ENCODE results near the gene ALX1.

ALX1 gene

GRCh38 chr12:85280165-85280983 lies at the start of gene ALX1:
TSS of gene ALX1 (plus strand) at chr12:85280220. CDS start at chr12:85280262, 42 bp downstream.
- DNase-seq = no peak

DNA sequence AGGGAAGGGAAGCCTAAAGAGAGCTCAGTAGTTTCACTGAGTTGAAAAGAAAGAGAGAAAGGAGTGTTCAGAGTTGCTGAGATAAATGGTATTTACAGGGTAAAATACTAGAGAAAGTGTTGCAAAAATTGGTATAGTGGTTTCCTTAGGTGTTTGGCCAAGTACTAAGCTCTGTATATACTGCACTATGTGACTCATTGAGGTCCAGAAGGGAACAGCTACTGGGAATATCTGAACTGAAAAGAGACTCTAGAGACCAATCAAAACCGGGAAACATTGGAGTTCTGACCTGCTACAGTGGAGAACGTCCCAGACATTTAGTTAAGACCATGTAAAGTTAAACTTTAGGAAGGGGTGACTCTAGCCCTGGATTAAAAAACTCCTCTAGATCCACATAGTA lies 42.7 kb upstream of the ALX1 start:
- DNase-seq = no peak

- DNase-seq = no peak
These were observed 35.5 kb upstream of the ALX1 start for GRCh38 chr12:85244561-85244960.

DNA sequence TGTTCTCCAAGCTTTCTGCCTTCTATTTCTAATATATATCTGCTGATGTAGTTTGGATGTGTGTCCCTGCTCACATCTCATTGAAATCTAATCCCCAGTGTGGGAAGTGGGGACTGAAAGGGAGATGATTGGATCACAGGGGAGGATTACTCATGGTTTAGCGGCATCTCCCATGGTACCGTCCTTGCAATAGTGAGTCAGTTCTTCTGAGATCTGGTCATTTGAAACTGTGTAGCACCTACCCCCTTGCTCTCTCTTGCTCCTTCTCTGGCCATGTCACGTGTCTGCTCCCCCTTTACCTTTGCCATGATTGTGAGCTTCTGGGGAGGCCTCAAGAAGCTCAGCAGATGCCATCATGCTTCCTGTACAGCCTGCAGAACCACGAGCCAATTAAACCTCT lies 26.2 kb upstream of the ALX1 start:
- DNase-seq = no peak

DNA sequence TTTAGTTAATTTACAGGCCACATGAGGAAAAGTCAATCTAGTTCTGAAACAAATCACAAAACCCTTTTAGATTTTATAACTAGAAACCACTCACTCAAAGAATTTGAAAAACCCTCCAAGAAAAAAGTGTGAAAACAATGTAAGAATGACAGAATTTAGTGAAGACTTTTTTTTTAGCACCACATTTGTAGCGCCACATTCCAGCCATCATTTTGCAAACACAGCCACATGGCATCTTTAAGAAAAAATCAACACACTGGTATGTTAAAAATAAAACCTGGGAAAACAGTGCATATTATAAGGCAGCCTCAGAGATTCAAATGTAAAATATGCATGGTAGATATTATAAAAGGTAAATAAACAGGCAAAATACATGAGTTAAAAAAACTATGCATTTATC lies 22.3 kb upstream of the ALX1 start:
- DNase-seq = no peak

DNA sequence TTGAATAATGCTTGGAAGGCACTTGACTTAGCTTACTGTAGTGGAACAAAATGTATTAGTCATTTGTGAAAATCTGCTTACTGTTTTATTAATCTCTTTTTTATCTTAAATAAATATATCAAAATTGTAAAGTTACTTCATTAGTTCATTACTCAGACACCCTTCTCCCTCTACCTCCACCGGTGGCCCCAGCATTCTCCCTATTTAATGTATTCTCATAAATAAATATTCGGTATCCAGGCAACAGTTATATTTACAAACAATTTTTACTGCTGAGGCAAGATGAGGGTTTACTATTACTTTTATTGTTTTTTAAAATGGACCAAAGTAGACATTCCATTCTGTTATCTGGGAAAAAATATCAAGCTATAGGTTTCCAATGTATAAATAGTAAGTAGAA lies 19.6 kb upstream of the ALX1 start:
- no peak for DNase-seq

DNA sequence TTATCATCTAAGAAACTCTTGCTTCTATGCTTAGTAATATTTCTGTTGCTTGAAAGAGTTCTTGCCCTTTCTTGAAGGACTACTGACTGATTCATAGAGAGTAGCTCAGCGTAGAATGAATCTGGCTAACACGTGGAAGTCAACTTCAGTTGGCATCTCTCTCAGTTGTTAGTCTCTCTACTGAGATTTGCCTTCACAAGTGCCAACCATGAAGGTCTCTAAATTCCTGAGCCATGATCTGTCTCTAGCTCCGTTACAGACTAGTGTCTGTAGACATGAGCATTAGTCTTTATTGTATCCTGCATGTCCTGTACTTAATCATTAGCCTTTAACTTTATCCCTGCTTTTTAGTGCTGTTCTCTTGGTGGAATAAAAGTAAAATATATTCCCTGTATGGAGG lies 19.1 kb upstream of the ALX1 start:
- DNase-seq = no peak

- no peak for DNase-seq
These were observed 13.7 kb upstream of the ALX1 start for GRCh38 chr12:85266356-85266755.

DNA sequence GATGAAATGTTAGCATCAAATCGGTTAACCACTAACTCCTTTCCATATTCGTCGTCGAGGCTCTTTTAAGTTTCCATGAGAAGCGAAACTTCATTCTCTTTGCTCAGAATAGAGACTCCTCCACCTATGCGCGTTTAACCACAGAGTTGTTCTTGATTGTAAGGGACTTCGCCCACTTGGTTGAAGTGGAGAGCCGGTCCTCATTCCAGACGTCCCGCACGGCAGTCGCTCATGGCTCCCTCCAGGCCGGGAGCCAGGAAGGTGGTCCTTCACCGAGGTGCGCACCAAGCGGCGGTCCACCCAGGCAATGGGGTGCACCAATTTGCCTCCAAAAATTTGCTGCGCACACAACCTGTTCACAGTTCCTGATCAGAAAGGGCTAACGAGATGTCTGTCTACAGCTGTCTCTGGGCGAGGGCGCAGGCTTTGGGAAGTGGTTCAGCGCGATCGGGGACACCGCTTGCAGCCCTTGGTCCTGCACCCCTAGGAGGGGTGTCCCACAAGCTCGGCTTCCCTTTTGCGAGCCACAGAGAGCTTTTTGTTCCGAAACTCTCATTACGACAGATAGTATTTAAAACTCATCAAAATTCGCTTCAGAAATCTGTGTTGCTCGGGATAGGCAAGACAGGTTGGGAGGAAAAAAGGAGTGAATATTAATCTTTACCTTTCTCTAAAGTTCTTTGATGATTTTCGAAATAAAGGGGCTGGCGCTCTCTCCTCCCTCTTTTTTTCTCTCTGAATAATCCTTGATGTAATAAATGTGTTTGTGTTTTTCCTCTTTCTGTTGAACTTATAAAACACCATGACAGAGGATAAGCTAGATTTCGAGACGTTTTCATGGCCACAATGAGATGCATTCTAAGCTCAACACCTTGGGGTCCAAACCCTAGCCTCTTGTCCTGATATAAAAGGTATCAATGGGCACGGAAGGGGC lies 6.4 kb upstream of the ALX1 start:
- DNase-seq = no peak

DNA sequence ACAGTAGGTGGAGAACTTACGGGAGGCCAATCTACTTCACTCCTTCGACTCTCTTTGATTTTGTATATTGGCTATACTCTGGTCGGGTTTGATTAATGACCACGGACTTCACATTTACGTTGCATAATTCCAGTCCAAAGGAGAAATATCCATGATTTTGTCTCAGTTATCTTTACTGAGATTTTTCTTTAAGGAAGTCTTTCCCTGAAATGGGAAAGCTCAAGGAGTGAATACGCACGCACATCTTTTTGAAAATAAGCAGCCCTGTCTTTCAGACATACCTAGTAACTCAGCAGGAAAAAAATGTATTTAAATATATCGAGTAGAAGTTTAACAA lies 5.7 kb upstream of the ALX1 start:
- DNase-seq = no peak

- no peak for DNase-seq
These were observed 4.6 kb upstream of the ALX1 start for GRCh38 chr12:85275374-85275773.

- DNase-seq = no peak
These were observed 2.8 kb upstream of the ALX1 start for GRCh38 chr12:85277191-85277590.

GRCh38 chr12:85277900-85278597 lies 2.0 kb upstream of the ALX1 start:
- no peak for DNase-seq

DNA sequence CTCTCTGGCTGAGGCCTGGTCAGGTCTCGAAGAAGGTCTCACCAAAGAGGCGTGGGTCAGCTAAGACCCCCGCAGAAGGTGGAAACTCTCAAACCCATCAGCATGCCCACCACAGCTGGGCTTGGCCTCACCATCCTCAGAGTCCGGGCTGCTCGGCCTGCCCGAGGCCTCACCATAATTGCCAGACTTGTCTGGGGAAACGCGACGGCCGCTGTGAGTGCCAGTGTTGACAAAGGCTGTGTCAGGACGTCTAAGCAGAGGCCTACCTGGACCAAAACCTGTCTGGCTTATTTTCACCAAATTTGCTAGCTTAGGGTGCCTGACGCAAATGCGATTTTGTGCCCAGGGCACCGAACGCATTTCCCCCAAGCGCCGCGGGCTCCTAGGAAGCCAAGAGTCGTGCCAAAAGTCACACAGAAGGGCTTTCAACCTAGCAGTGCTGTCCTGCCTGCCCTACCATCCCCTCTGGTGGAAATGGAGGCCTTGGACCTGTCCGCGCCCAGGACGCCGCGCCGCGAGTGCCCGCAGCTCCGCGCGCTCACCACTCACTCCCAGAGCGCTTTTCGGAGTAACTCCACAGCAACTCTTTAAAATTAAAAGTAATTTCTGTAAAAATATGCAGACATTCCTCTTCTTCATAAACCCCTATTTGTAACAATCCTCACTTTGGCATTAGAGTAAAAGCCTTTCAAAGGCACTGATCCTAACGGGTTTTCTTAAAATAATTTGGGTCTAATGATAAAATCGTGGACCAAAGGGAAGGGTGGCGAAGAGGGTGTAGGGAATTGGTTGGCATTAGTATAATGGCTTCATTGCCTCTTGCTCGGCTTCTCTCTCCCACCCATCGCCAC lies 1.2 kb upstream of the ALX1 start:
- no peak for DNase-seq

GRCh38 chr12:85279449-85280164 lies 413 bp upstream of the ALX1 start:
- no peak for DNase-seq

- DNase-seq = no peak
These were observed 1.1 kb downstream of the ALX1 start for GRCh38 chr12:85280984-85281630.

DNA sequence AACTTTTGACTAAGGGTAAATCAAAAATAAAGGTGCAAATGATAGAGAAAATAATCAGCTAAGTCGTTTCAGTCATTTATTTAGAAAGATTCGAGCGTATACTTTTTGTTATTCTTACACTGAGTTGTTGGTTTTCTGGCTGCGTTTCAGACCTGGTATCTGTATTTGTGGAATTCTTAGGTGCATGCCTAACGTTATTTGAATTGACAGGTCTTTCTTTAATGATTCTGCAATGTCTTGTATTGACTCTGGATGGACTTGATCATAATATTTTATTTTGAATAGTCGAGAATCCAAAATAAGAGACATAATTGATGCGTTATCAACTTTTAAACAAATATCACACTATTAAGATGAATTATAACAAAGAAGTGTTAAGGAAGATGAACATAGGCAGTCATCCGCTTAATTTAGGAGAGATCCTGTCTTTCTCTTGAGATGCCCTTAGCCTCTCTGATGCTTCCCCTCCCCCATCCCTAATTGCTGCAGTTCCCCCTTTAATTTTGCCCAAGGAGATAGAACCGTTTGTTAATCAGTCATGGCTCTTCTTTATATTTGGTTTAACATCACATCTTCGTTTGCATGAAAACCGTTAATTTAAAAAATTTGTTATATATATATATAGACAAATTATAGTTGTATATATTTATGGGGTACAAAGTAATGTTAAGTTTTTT lies 1.8 kb downstream of the ALX1 start:
- no peak for DNase-seq

- no peak for DNase-seq
These were observed 3.5 kb downstream of the ALX1 start for GRCh38 chr12:85283560-85283959.

DNA sequence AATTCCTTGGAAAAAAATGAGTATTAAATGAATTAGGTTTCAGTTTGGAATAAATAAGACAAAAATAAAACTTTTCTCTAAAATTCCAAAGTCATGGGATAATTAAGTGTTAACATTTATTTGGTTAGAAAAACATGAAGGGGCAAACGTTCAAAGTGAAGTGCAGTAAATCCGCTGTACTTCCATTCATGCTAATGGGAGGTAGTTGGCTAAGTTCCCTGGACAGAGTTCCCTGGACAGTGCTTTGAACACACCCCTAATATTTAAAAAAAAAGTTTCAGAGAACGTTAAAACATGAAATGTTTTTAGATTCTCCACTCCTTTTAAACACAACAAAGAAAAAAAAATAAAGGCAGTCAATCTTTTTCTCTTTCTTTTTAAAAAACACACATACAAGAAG lies 16.3 kb downstream of the ALX1 start:
- no peak for DNase-seq

- no peak for DNase-seq
These were observed 19.0 kb downstream of the ALX1 start for GRCh38 chr12:85299053-85299452.

DNA sequence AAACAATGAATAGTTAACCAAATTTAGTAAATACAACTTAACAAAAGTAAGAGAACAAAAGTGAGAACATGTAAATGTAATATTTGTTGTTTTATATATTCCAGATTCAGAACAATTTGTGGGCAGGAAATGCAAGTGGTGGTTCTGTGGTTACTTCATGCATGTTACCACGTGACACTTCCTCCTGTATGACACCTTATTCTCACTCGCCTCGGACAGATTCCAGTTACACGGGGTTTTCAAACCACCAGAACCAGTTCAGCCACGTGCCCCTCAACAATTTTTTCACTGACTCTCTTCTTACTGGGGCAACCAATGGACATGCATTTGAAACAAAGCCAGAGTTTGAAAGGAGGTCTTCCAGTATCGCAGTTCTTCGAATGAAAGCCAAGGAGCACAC lies 21.0 kb downstream of the ALX1 start:
- DNase-seq = no peak

Data from COR-L47 (cell line).